Left ventricle myocardium inferior (tissue), 1 donor: ENCODE results near the gene MEOX1. TPM values are rescaled to one million over a fixed set of nuclear protein-coding genes. Genes with fewer than 3 reads are reported as not detected.

Experiments
- DNase-seq: peaks from one replicate; pipeline ENCODE4 v3.0.0-alpha.2; 2020
- H3K27ac ChIP-seq: fragments of 200-600 bp; replicated peaks from 2 replicates; pipeline ENCODE4 v1.8.0; 2021
- H3K27me3 ChIP-seq: fragments of 200-600 bp; 2 replicates; pipeline ENCODE4 v1.8.0; 2021; ENCODE audit warnings: low read depth
- H3K36me3 ChIP-seq: fragments of 200-600 bp; 2 replicates; pipeline ENCODE4 v1.8.0; 2021
- H3K4me1 ChIP-seq: fragments of 200-600 bp; 2 replicates; pipeline ENCODE4 v1.8.0; 2021
- H3K4me3 ChIP-seq: fragments of 200-600 bp; 2 replicates; pipeline ENCODE4 v1.8.0; 2021; ENCODE audit warnings: mild to moderate bottlenecking, moderate library complexity
- H3K9me3 ChIP-seq: fragments of 200-600 bp; replicated peaks from 2 replicates; pipeline ENCODE4 v1.8.0; 2021
- CTCF ChIP-seq: fragments of 200-600 bp; IDR thresholded peaks from 2 replicates; pipeline ENCODE4 v1.8.0; 2021; ENCODE audit warnings: antibody characterized with exemption, mild to moderate bottlenecking, borderline replicate concordance
- intact Hi-C: fragments of 100-400 bp; cut with micrococcal nuclease; formaldehyde crosslinking; loops from one replicate; pipeline ENCODE4 v1.11.0; 2022
- total RNA-seq: library from RNA; stranded (reverse); fragmentation: NEBNext Ultra II Directional; extraction: Animal tissue kit (Norgen Biotek cat#: 25700); gene quantifications from one replicate; pipeline ENCODE4 v1.2.1, GENCODE V29; 2021
- donor health status: DM: no; HTN: yes; CAD: no; lungs with severe emphysema.

MEOX1 gene
- total RNA-seq, 1 donor from 2014 or later, result 8.4 TPM

DNA sequence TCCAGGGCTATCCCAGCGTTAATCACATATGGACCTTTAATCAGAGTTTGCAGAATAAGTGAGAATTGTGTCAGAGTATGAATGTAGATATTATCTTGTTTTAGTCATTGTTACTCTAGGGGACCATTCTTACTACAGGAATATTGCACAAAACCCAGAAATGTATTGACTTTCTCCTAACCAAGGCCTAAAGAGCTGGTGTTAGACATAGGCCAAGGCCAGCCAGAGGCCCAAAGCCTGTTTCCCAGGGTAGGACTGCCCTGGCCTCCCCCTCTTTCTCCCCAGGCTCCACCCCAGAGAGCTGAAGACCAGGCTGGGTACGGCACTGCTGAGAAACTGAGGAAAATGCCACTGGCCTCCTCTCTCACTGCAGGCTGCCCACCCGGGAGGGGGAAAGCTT is 41.9 kb upstream of the MEOX1 start:
- Histone ChIP-seq H3K27me3 (peaks cover 13% of the 10 kb centered on the region), H3K36me3 (no peaks in the 10 kb centered on the region), H3K9me3 (no peaks in the 10 kb centered on the region), H3K27ac (no peak overlapping the region), H3K4me1 (peaks cover 3% of the 10 kb centered on the region), H3K4me3 (no peak overlapping the region)
- DNase-seq, result no peak
- intact Hi-C loops, result no loop called here
- TF ChIP-seq CTCF, result no peak

- Histone ChIP-seq H3K4me3 (no peak overlapping the region), H3K4me1 (peaks cover 3% of the 10 kb centered on the region), H3K27ac (no peak overlapping the region), H3K27me3 (peaks cover 13% of the 10 kb centered on the region), H3K9me3 (no peaks in the 10 kb centered on the region), H3K36me3 (no peaks in the 10 kb centered on the region)
- intact Hi-C loops, result no loop called here
- no peak for DNase-seq
- no peak for TF ChIP-seq CTCF
These were observed 40.9 kb upstream of the MEOX1 start for GRCh38 chr17:43702637-43703036.

DNA sequence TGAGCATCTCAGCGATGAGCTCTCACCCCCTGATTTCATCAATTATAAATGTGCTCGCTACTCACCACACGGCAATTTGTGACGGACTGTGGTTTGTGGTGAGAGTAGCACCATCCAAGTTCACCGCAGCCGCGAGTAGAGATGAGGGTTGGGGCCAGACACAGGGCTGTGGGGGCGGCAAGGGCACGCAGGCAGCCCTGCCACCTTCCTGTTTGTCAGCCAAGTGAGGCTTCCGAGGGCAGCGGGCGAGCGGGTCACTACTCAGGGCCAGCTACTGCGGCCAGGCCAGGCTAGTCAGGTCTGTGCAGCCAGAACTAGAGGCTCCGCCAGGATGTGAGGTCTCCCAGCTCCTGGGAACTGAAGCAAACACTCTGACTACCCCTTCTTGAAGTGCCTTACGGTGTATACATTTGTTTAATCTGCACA is 39.6 kb upstream of the MEOX1 start:
- no peak overlapping the region for H3K27ac ChIP-seq
- H3K4me1 ChIP-seq, result peaks cover 13% of the 10 kb centered on the region
- H3K9me3 ChIP-seq, result no peaks in the 10 kb centered on the region
- no peak for TF ChIP-seq CTCF
- H3K4me3 ChIP-seq, result no peak overlapping the region
- no peaks in the 10 kb centered on the region for H3K36me3 ChIP-seq
- intact Hi-C loops, result no loop called here
- peaks cover 11% of the 10 kb centered on the region for H3K27me3 ChIP-seq
- DNase-seq, result no peak

GRCh38 chr17:43699438-43699756 is 37.7 kb upstream of the MEOX1 start:
- no peak for TF ChIP-seq CTCF
- intact Hi-C loops, result no loop called here

DNA sequence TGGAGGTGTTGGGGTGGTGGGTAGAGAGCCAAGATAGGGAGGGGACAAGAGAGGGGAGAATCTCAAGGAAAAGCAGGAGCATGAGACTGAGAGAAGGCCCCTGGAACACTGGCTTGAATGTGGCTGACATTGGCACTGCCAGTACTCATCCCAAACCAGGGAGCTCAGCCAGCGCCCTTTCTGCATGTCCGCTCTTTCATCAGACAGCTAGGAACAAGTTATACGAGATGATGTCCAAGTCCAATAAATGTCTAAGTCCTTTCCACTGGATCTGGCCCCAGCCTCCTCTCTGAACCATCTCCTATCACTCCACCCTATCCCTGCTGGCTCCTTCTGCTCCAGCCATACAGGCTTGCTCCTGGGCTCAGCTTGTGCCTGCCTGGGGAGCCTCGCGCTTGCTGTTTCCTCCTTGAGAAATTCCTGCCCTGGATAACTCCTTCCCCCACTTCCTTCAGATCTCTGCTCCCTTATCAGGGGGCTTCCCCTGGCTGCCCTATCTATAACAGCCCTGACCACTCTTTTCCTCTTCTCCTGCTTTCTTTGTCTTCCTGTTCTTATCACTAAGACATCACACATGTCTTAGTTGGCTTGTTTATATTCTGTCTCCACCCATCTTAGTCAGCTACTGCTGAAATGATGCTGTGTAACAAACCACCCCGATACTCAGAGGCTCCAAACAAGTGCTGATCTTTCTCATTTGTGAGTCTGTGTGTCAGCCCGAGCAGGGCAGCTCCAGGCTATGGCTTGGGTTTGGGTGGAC is 37.1 kb upstream of the MEOX1 start:
- no peak for TF ChIP-seq CTCF
- intact Hi-C loops, result no loop called here
- no peaks in the 10 kb centered on the region for H3K9me3 ChIP-seq
- no peaks in the 10 kb centered on the region for H3K36me3 ChIP-seq
- H3K27ac ChIP-seq, result no peak overlapping the region
- H3K4me1 ChIP-seq, result peaks cover 23% of the 10 kb centered on the region
- H3K4me3 ChIP-seq, result no peak overlapping the region
- DNase-seq, result no peak
- H3K27me3 ChIP-seq, result no peaks in the 10 kb centered on the region

More at GRCh38 chr17:43699438-43699756, 37.7 kb upstream of the MEOX1 start:
- H3K27me3 ChIP-seq, result no peaks in the 10 kb centered on the region
- H3K27ac ChIP-seq, result no peak overlapping the region
- H3K9me3 ChIP-seq, result no peaks in the 10 kb centered on the region
- H3K36me3 ChIP-seq, result no peaks in the 10 kb centered on the region
- peaks cover 23% of the 10 kb centered on the region for H3K4me1 ChIP-seq
- no peak overlapping the region for H3K4me3 ChIP-seq
- no peak for DNase-seq
